GM12878 (cell line): ENCODE data around the gene KRR1.

ENCODE experiments used
- CBX3 ChIP-seq: fragments of 200-600 bp; sonication (generic); IDR thresholded peaks from 2 replicates; pipeline ENCODE4 v1.6.1; 2016; ENCODE audit warnings: low read depth, borderline replicate concordance
- CREB1 ChIP-seq: IDR thresholded peaks from 2 replicates; pipeline ENCODE4 v1.6.1; 2012; ENCODE audit warnings: low read depth, mild to moderate bottlenecking, inconsistent platforms
- CTCF ChIP-seq, 3 experiments: IDR thresholded peaks in 2 of 3; conservative IDR thresholded peaks in 1 of 3; 2 replicates each; pipeline ENCODE4 v1.5.1; 2011; ENCODE audit warnings: low read depth in 3 of 3, low read length in 3 of 3, mild to moderate bottlenecking in 3 of 3, control low read depth in 2 of 3, moderate library complexity in 2 of 3, inconsistent platforms in 1 of 3, mixed read lengths in 1 of 3; ENCODE audit not compliant: control insufficient read depth in 2 of 3, insufficient read depth in 1 of 3; ENCODE audit errors: extremely low read depth in 1 of 3
- EP300 ChIP-seq, 2 experiments: fragments of 150-350 bp in 1 of 2; IDR thresholded peaks; 2 replicates each; pipeline ENCODE4 v1.6.1; 2011 to 2012; ENCODE audit warnings: low read depth in 2 of 2, low read length in 2 of 2, borderline replicate concordance in 1 of 2, improper control_type of control experiment in 1 of 2, inconsistent platforms in 1 of 2; ENCODE audit not compliant: control insufficient read depth in 1 of 2
- RFX5 ChIP-seq: IDR thresholded peaks from 2 replicates; pipeline ENCODE4 v1.6.1; 2011; ENCODE audit warnings: low read depth, low read length, improper control_type of control experiment
- TAF1 ChIP-seq: IDR thresholded peaks from 2 replicates; pipeline ENCODE4 v1.6.1; 2011; ENCODE audit warnings: mild to moderate bottlenecking, low read depth, low read length, borderline replicate concordance

GRCh38 chr12:75452675-75453330 lies 58.6 kb downstream of the KRR1 start:
- TF ChIP-seq EP300 (IDR thresholded peaks at IDR 0.05; ENCODE audit: borderline replicate concordance in 1 of 2, control insufficient read depth in 1 of 2, low read depth in 2 of 2, low read length in 2 of 2) (no peak), RFX5 (no peak), CTCF (IDR thresholded peaks at IDR 0.05 in 2 of 3, conservative IDR thresholded peaks at IDR 0.05 in 1 of 3; ENCODE audit: control insufficient read depth in 2 of 3, extremely low read depth in 1 of 3, insufficient read depth in 1 of 3, low read depth in 3 of 3, low read length in 3 of 3) (no peak), CREB1 (no peak), CBX3 (no peak), TAF1 (no peak)
